ENCODE data around the gene IQGAP2. TPM values are rescaled to one million over a fixed set of nuclear protein-coding genes. Genes with fewer than 3 reads are reported as not detected.

Gene IQGAP2
- total RNA-seq, 4 donors from 2014 or later, result 46.8 to 121 (median 97.0) TPM

GRCh38 chr5:76704131-76704663 is 301.1 kb downstream of the IQGAP2 start:
- H3K36me3 ChIP-seq, result peaks cover 0 to 16% (median 0%) of the 10 kb centered on the region in 4 donors
- in situ Hi-C loops (cut with MboI; ENCODE audit: low pct_ligation_motif_present in 1 of 4, low pct_unique_long_range_greater_than_20kb in 1 of 4, low sequenced_read_pairs in 3 of 4), result no loop called here
- H3K27me3 ChIP-seq, result no peaks in the 10 kb centered on the region
- no peaks in the 10 kb centered on the region for H3K4me1 ChIP-seq
- H3K27ac ChIP-seq, result no peak overlapping the region
- H3K9me3 ChIP-seq, result no peaks in the 10 kb centered on the region
- no peak overlapping the region for H3K4me3 ChIP-seq
- intact Hi-C loops (cut with DNase I; ENCODE audit: low total_unique reads), result no loop called here
- TF ChIP-seq POLR2A (IDR thresholded peaks at IDR 0.05) (no peak), EP300 (IDR thresholded peaks at IDR 0.05; ENCODE audit: low read depth) (no peak), CTCF (IDR thresholded peaks at IDR 0.05) (no peak), POLR2AphosphoS5 (IDR thresholded peaks at IDR 0.05) (no peak)
- no peak for DNase-seq

- H3K36me3 ChIP-seq, result peaks cover 0 to 16% (median 0%) of the 10 kb centered on the region in 4 donors
- DNase-seq, result no peak
- in situ Hi-C loops (cut with MboI; ENCODE audit: low pct_ligation_motif_present in 1 of 4, low pct_unique_long_range_greater_than_20kb in 1 of 4, low sequenced_read_pairs in 3 of 4), result no loop called here
Observed at GRCh38 chr5:76705574-76705973, 302.5 kb downstream of the IQGAP2 start.

GRCh38 chr5:76709762-76710161 is 306.7 kb downstream of the IQGAP2 start:
- in situ Hi-C loops (cut with MboI; ENCODE audit: low pct_ligation_motif_present in 1 of 4, low pct_unique_long_range_greater_than_20kb in 1 of 4, low sequenced_read_pairs in 3 of 4), result loop anchor here in 1 of 4 donors (10.0 kb wide), 1 partner anchor 65 kb away; no protein-coding TSS in a partner anchor

More at GRCh38 chr5:76705574-76705973, 302.5 kb downstream of the IQGAP2 start:
- intact Hi-C loops (cut with DNase I; ENCODE audit: low total_unique reads), result loop anchor here (5.0 kb wide), 1 partner anchor 1302 kb away; no protein-coding TSS in a partner anchor
- H3K4me3 ChIP-seq, result no peak overlapping the region
- TF ChIP-seq EP300 (IDR thresholded peaks at IDR 0.05; ENCODE audit: low read depth), result no peak
- TF ChIP-seq POLR2AphosphoS5 (IDR thresholded peaks at IDR 0.05), result no peak
- no peak for TF ChIP-seq POLR2A (IDR thresholded peaks at IDR 0.05)
- TF ChIP-seq CTCF (IDR thresholded peaks at IDR 0.05), result no peak
- no peaks in the 10 kb centered on the region for H3K27me3 ChIP-seq
- no peaks in the 10 kb centered on the region for H3K4me1 ChIP-seq
- no peak overlapping the region for H3K27ac ChIP-seq
- H3K9me3 ChIP-seq, result no peaks in the 10 kb centered on the region

GRCh38 chr5:76710991-76711390 is 307.9 kb downstream of the IQGAP2 start:
- in situ Hi-C loops (cut with MboI; ENCODE audit: low pct_ligation_motif_present in 1 of 4, low pct_unique_long_range_greater_than_20kb in 1 of 4, low sequenced_read_pairs in 3 of 4), result loop anchor here in 1 of 4 donors (10.0 kb wide), 1 partner anchor 64 kb away; no protein-coding TSS in a partner anchor
- 60 to 62% methylated on average over 4 of the region's 4 CpGs for WGBS, 2 donors (ENCODE audit: low coverage in 1 of 2)
- no peak overlapping the region for H3K27ac ChIP-seq

More at GRCh38 chr5:76709762-76710161, 306.7 kb downstream of the IQGAP2 start:
- Histone ChIP-seq H3K36me3 (no peaks in the 10 kb centered on the region), H3K27ac (no peak overlapping the region), H3K9me3 (no peaks in the 10 kb centered on the region), H3K4me1 (peaks cover 0 to under 1% (median 0%) of the 10 kb centered on the region in 4 donors), H3K27me3 (peaks cover 4% of the 10 kb centered on the region), H3K4me3 (no peak overlapping the region)
- WGBS, 2 donors (ENCODE audit: low coverage in 1 of 2), result 72 to 74% methylated on average over 2 of the region's 2 CpGs
- intact Hi-C loops (cut with DNase I; ENCODE audit: low total_unique reads), result loop anchor here (5.0 kb wide), 1 partner anchor 1298 kb away; no protein-coding TSS in a partner anchor
- no peak for TF ChIP-seq POLR2A (IDR thresholded peaks at IDR 0.05)
- TF ChIP-seq POLR2AphosphoS5 (IDR thresholded peaks at IDR 0.05), result no peak
- TF ChIP-seq CTCF (IDR thresholded peaks at IDR 0.05), result no peak
- no peak for TF ChIP-seq EP300 (IDR thresholded peaks at IDR 0.05; ENCODE audit: low read depth)
- DNase-seq, result no peak

More at GRCh38 chr5:76710991-76711390, 307.9 kb downstream of the IQGAP2 start:
- Histone ChIP-seq H3K27me3 (peaks cover 14% of the 10 kb centered on the region), H3K9me3 (no peaks in the 10 kb centered on the region), H3K36me3 (no peaks in the 10 kb centered on the region), H3K4me3 (no peak overlapping the region), H3K4me1 (peaks cover 0 to 10% (median 3%) of the 10 kb centered on the region in 4 donors)
- intact Hi-C loops (cut with DNase I; ENCODE audit: low total_unique reads), result no loop called here
- TF ChIP-seq CTCF (IDR thresholded peaks at IDR 0.05) (no peak), EP300 (IDR thresholded peaks at IDR 0.05; ENCODE audit: low read depth) (no peak)
- DNase-seq, result no peak

All from transverse colon (tissue), 4 donors.